ENCODE data around the gene TMED8. TPM values are rescaled to one million over a fixed set of nuclear protein-coding genes. Genes with fewer than 3 reads are reported as not detected.

TMED8 gene
- total and polyA plus RNA-seq, 2 of the 13 experiments (the other 11 are each of a cell fraction or from before 2014, with no cell fraction given) = 6.0 to 11.7 TPM

GRCh38 chr14:77376771-77377501 lies at the start of gene TMED8, which contains the start of gene SAMD15 (continued):
- no peak for TF ChIP-seq SIX1 (CRISPR knock-in tag; IDR thresholded peaks at IDR 0.05; ENCODE audit: borderline replicate concordance)
- TF ChIP-seq MAZ (IDR thresholded peaks at IDR 0.05; ENCODE audit: borderline replicate concordance, low read depth, low read length) = no peak
- TF ChIP-seq MAZ (CRISPR knock-in tag; IDR thresholded peaks at IDR 0.05; ENCODE audit: low read depth) = 0 out of 2 replicates have a peak, but pooled peaks have one; percentile 34
- no peak for TF ChIP-seq SKIL (CRISPR knock-in tag; IDR thresholded peaks at IDR 0.05; ENCODE audit: borderline replicate concordance)
- no peak for TF ChIP-seq KIAA2018 (CRISPR knock-in tag; IDR thresholded peaks at IDR 0.05; ENCODE audit: borderline replicate concordance)
- TF ChIP-seq SOX5 (CRISPR knock-in tag; IDR thresholded peaks at IDR 0.05; ENCODE audit: borderline replicate concordance) = no peak
- TF ChIP-seq ETV5 (CRISPR knock-in tag; IDR thresholded peaks at IDR 0.05; ENCODE audit: borderline replicate concordance) = peak; percentile 85
- TF ChIP-seq MTA1 (CRISPR knock-in tag; IDR thresholded peaks at IDR 0.05; ENCODE audit: borderline replicate concordance) = no peak
- TF ChIP-seq GPBP1L1 (CRISPR knock-in tag; IDR thresholded peaks at IDR 0.05) = no peak
- TF ChIP-seq HOXD1 (CRISPR knock-in tag; IDR thresholded peaks at IDR 0.05) = 0 out of 2 replicates have a peak, but pooled peaks have one; percentile 20
- TF ChIP-seq ZBTB46 (CRISPR knock-in tag; IDR thresholded peaks at IDR 0.05; ENCODE audit: borderline replicate concordance) = no peak
- no peak for TF ChIP-seq NR2F1 (CRISPR knock-in tag; IDR thresholded peaks at IDR 0.05)
- TF ChIP-seq THAP11 (CRISPR knock-in tag; IDR thresholded peaks at IDR 0.05) = peak; percentile 75
- TF ChIP-seq PRMT3 (CRISPR knock-in tag; IDR thresholded peaks at IDR 0.05; ENCODE audit: borderline replicate concordance, low read depth) = no peak
- TF ChIP-seq SRSF1 (optimal IDR thresholded peaks at IDR 0.05; ENCODE audit: low read depth, low read length) = no peak
